Gastrocnemius medialis (tissue), 4 donors: Measurements from ENCODE around the gene MAST4. TPM values are rescaled to one million over a fixed set of nuclear protein-coding genes. Genes with fewer than 3 reads are reported as not detected.

Source experiments
- ATAC-seq, 2 donors: fragments of 150-250 bp; one replicate each; pipeline ENCODE4 v1.9.1; 2016
- DNase-seq, 2 donors: peaks; one replicate each; pipeline ENCODE4 v3.0.0-alpha.2; 2019
- H3K27ac ChIP-seq, 4 donors: fragments of 200-600 bp; sonication (generic); 1 replicate in 1 of 4; 2 replicates in 3 of 4; pipeline ENCODE4 v1.5.1; 2016 to 2018; ENCODE audit warnings: mild to moderate bottlenecking in 2 of 4, moderate library complexity in 1 of 4
- H3K27me3 ChIP-seq, 3 donors: fragments of 200-600 bp; sonication (generic) in 2 of 3; 1 replicate in 1 of 3; 2 replicates in 2 of 3; pipeline versions ENCODE4 v1.5.1 to v1.6.0; 2016 to 2019; ENCODE audit warnings: mild to moderate bottlenecking in 1 of 3, moderate library complexity in 1 of 3
- H3K36me3 ChIP-seq, 2 donors: fragments of 200-600 bp; sonication (generic) in 1 of 2; one replicate each; pipeline ENCODE4 v1.5.1; 2017 to 2018
- H3K4me1 ChIP-seq, 2 donors: fragments of 200-600 bp; sonication (generic) in 1 of 2; one replicate each; pipeline ENCODE4 v1.5.1; 2016 to 2017; ENCODE audit warnings: mild to moderate bottlenecking in 2 of 2
- H3K4me3 ChIP-seq, 4 donors: fragments of 200-600 bp; sonication (generic) in 3 of 4; 1 replicate in 1 of 4; 2 replicates in 3 of 4; pipeline ENCODE4 v1.5.1; 2016 to 2019; ENCODE audit warnings: mild to moderate bottlenecking in 2 of 4
- H3K9me3 ChIP-seq, 3 donors: fragments of 200-600 bp; sonication (generic) in 2 of 3; 1 replicate in 1 of 3; 2 replicates in 2 of 3; pipeline ENCODE4 v1.5.1; 2016 to 2019
- CTCF ChIP-seq, 5 experiments: fragments of 450-650 bp in 3 of 5; fragments of 200-600 bp in 2 of 5; sonication (generic) in 2 of 5; IDR thresholded peaks in 4 of 5; conservative IDR thresholded peaks in 1 of 5; 1 replicate in 4 of 5; 2 replicates in 1 of 5; pipeline ENCODE4 v1.5.1; 2016 to 2019; ENCODE audit warnings: antibody characterized with exemption in 5 of 5, mild to moderate bottlenecking in 3 of 5, moderate library complexity in 3 of 5
- POLR2A ChIP-seq, 2 donors: fragments of 450-650 bp; IDR thresholded peaks; one replicate each; pipeline ENCODE4 v1.6.1; 2017; ENCODE audit warnings: antibody characterized with exemption in 2 of 2, mild to moderate bottlenecking in 2 of 2, moderate library complexity in 2 of 2
- in situ Hi-C, 4 donors: fragments of 200-750 bp; cut with MboI; loops; one replicate each; pipeline versions ENCODE4 v1.15.0 to v1.8.0; 2017; ENCODE audit warnings: low sequenced_read_pairs in 4 of 4
- intact Hi-C: fragments of 100-400 bp; cut with DNase I; formaldehyde crosslinking; loops from one replicate; pipeline ENCODE4 v1.15.1; 2023; ENCODE audit warnings: low total_unique reads
- total RNA-seq, 4 donors: library from RNA; depleted of rRNA; stranded (reverse); fragments of >200 nt; gene quantifications; one replicate each; pipeline versions ENCODE4 v1.1.0 to v1.2.3, GENCODE V29; 2016

The MAST4 gene
- total RNA-seq, 4 donors from 2014 or later: 24.1 to 42.0 (median 38.5) TPM

- TF ChIP-seq CTCF (IDR thresholded peaks at IDR 0.05 in 4 of 5, conservative IDR thresholded peaks at IDR 0.05 in 1 of 5): peak; percentile 30 to 68 (median 48)
- TF ChIP-seq POLR2A (IDR thresholded peaks at IDR 0.05): no peak
- in situ Hi-C loops: loop anchor here (10.0 kb wide), 2 partner anchors 330 to 390 kb away; no protein-coding TSS in a partner anchor
- Histone ChIP-seq H3K4me1 (no peaks in the 10 kb centered on the region), H3K9me3 (no peaks in the 10 kb centered on the region), H3K4me3 (no peak overlapping the region), H3K27ac (no peak overlapping the region), H3K27me3 (no peaks in the 10 kb centered on the region), H3K36me3 (no peaks in the 10 kb centered on the region)
- peak in 1 of 2 donors; percentile 33 for ATAC-seq
- DNase-seq: no peak
- intact Hi-C loops: loop anchor here (1.0 to 5.0 kb wide), 2 partner anchors 338 to 395 kb away; no protein-coding TSS in a partner anchor
Measured at GRCh38 chr5:66814146-66814991, 218.2 kb downstream of the MAST4 start.

- TF ChIP-seq CTCF (IDR thresholded peaks at IDR 0.05 in 4 of 5, conservative IDR thresholded peaks at IDR 0.05 in 1 of 5) (no peak), POLR2A (IDR thresholded peaks at IDR 0.05) (no peak)
- Histone ChIP-seq H3K4me1 (no peaks in the 10 kb centered on the region), H3K4me3 (no peak overlapping the region), H3K9me3 (no peaks in the 10 kb centered on the region), H3K27ac (no peak overlapping the region), H3K27me3 (no peaks in the 10 kb centered on the region), H3K36me3 (no peaks in the 10 kb centered on the region)
- DNase-seq (no peak), ATAC-seq (no peak)
- intact Hi-C loops: no loop called here
- in situ Hi-C loops: loop anchor here (10.0 kb wide), 2 partner anchors 326 to 386 kb away; no protein-coding TSS in a partner anchor
Measured at GRCh38 chr5:66818304-66818934, 222.2 kb downstream of the MAST4 start.

- in situ Hi-C loops: loop anchor here (10.0 kb wide), 2 partner anchors 326 to 386 kb away; no protein-coding TSS in a partner anchor
- no peaks in the 10 kb centered on the region for H3K27me3 ChIP-seq
- H3K36me3 ChIP-seq: no peaks in the 10 kb centered on the region
- intact Hi-C loops: no loop called here
- no peak overlapping the region for H3K4me3 ChIP-seq
- no peak for ATAC-seq
- H3K4me1 ChIP-seq: no peaks in the 10 kb centered on the region
- H3K9me3 ChIP-seq: no peaks in the 10 kb centered on the region
- no peak for TF ChIP-seq POLR2A (IDR thresholded peaks at IDR 0.05)
- no peak for TF ChIP-seq CTCF (IDR thresholded peaks at IDR 0.05 in 4 of 5, conservative IDR thresholded peaks at IDR 0.05 in 1 of 5)
- no peak overlapping the region for H3K27ac ChIP-seq
- DNase-seq: no peak
Measured at GRCh38 chr5:66818935-66819328, 222.7 kb downstream of the MAST4 start.

GRCh38 chr5:66820630-66821207 lies 224.5 kb downstream of the MAST4 start:
- in situ Hi-C loops: loop anchor here in 1 of 4 donors (5.0 kb wide), 1 partner anchor 392 kb away; no protein-coding TSS in a partner anchor
- no peak for DNase-seq
- no peak overlapping the region for H3K4me3 ChIP-seq
- H3K9me3 ChIP-seq: no peaks in the 10 kb centered on the region
- H3K4me1 ChIP-seq: no peaks in the 10 kb centered on the region
- intact Hi-C loops: loop anchor here (10.0 kb wide), 1 partner anchor 134 kb away; no protein-coding TSS in a partner anchor
- no peaks in the 10 kb centered on the region for H3K27me3 ChIP-seq
- no peaks in the 10 kb centered on the region for H3K36me3 ChIP-seq
- H3K27ac ChIP-seq: no peak overlapping the region
- ATAC-seq: no peak
- TF ChIP-seq POLR2A (IDR thresholded peaks at IDR 0.05): no peak
- no peak for TF ChIP-seq CTCF (IDR thresholded peaks at IDR 0.05 in 4 of 5, conservative IDR thresholded peaks at IDR 0.05 in 1 of 5)
